PC-9 (cell line): ENCODE results near the gene TKTL2. TPM values are rescaled to one million over a fixed set of nuclear protein-coding genes. Genes with fewer than 3 reads are reported as not detected.
A peak's percentile ranks its signal among the peaks of the same experiment; 100 is the strongest.

Experiments
- BruUV-seq: library from RNA; stranded (reverse); fragments of 400-500 nt; replicated peaks from 2 replicates; lab custom pipeline; 2021; lab: Mats Ljungman, UMichigan
- CTCF ChIA-PET: fragments of 300-600 bp; sonication (Branson Sonifier 250); formaldehyde crosslinking; loops from one replicate; lab custom pipeline; 2022; ENCODE audit warnings: antibody characterized with exemption; lab: Charles Lee
- POLR2A ChIA-PET: fragments of 300-600 bp; sonication (Branson Sonifier 250); formaldehyde crosslinking; loops from one replicate; lab custom pipeline; 2022; ENCODE audit warnings: antibody characterized with exemption; ENCODE audit not compliant: unreplicated experiment; lab: Charles Lee
- DNase-seq, 2 experiments: peaks; one replicate each; pipeline versions ENCODE4 v3.0.0 to v3.0.0-alpha.2; 2015 to 2022; ENCODE audit warnings: mixed read lengths in 1 of 2
- H2AFZ ChIP-seq: fragments of 200-600 bp; sonication (generic); 2 replicates; pipeline ENCODE4 v1.8.1; 2017; ENCODE audit warnings: antibody characterized with exemption
- H3F3A ChIP-seq: fragments of 200-600 bp; sonication (generic); 2 replicates; pipeline ENCODE4 v1.8.1; 2017; ENCODE audit warnings: antibody characterized with exemption, mild to moderate bottlenecking, low read depth; ENCODE audit not compliant: insufficient read depth
- H3K27ac ChIP-seq: fragments of 200-600 bp; sonication (generic); 2 replicates; pipeline ENCODE4 v1.6.1; 2016; ENCODE audit warnings: mixed run types
- H3K27me3 ChIP-seq: fragments of 200-600 bp; sonication (generic); 2 replicates; pipeline ENCODE4 v1.6.1; 2016; ENCODE audit warnings: low read depth, mixed run types; ENCODE audit not compliant: insufficient read depth
- H3K36me3 ChIP-seq: fragments of 200-600 bp; sonication (generic); 2 replicates; pipeline ENCODE4 v1.6.1; 2016; ENCODE audit warnings: low read depth, mixed run types
- H3K4me1 ChIP-seq: fragments of 200-600 bp; sonication (generic); replicated peaks from 2 replicates; pipeline ENCODE4 v1.6.1; 2016; ENCODE audit warnings: mixed run types; ENCODE audit not compliant: insufficient read depth
- H3K4me2 ChIP-seq: fragments of 200-600 bp; sonication (generic); 2 replicates; pipeline ENCODE4 v1.6.1; 2017; ENCODE audit warnings: mixed run types
- H3K4me3 ChIP-seq: fragments of 200-600 bp; sonication (generic); 2 replicates; pipeline ENCODE4 v1.6.1; 2016; ENCODE audit warnings: mixed run types
- H3K79me2 ChIP-seq: fragments of 200-600 bp; sonication (generic); 2 replicates; pipeline ENCODE4 v1.6.1; 2017; ENCODE audit warnings: low read depth, mixed run types
- H3K9me2 ChIP-seq: fragments of 200-600 bp; sonication (generic); 2 replicates; pipeline ENCODE4 v1.8.1; 2017; ENCODE audit warnings: mild to moderate bottlenecking; ENCODE audit not compliant: insufficient read depth
- H3K9me3 ChIP-seq: fragments of 200-600 bp; sonication (generic); 2 replicates; pipeline ENCODE4 v1.8.1; 2016; ENCODE audit warnings: low read depth; ENCODE audit not compliant: insufficient read depth
- H4K20me1 ChIP-seq: fragments of 200-600 bp; sonication (generic); 2 replicates; pipeline ENCODE4 v1.8.1; 2017; ENCODE audit not compliant: insufficient read depth
- EZH2 ChIP-seq: fragments of 200-600 bp; sonication (generic); IDR thresholded peaks from 2 replicates; pipeline ENCODE4 v1.8.0; 2017; ENCODE audit warnings: antibody characterized with exemption, low read depth
- intact Hi-C: fragments of 100-400 bp; cut with micrococcal nuclease; formaldehyde crosslinking; loops from one replicate; pipeline ENCODE4 v1.10.0; 2022; ENCODE audit not compliant: unreplicated experiment
- total RNA-seq: library from RNA; stranded (reverse); gene quantifications from 2 replicates; pipeline ENCODE4 v1.2.3, GENCODE V29; 2021
- TF ChIP-seq, protein P1 (sequence below): fragments of 200-600 bp; sonication (generic); conservative IDR thresholded peaks from 2 replicates; pipeline ENCODE4 v1.6.1; 2017; ENCODE audit warnings: mixed run types, antibody characterized with exemption, mild to moderate bottlenecking, moderate library complexity

The TKTL2 gene
- total RNA-seq, 1 experiment from 2014 or later: not detected

DNA sequence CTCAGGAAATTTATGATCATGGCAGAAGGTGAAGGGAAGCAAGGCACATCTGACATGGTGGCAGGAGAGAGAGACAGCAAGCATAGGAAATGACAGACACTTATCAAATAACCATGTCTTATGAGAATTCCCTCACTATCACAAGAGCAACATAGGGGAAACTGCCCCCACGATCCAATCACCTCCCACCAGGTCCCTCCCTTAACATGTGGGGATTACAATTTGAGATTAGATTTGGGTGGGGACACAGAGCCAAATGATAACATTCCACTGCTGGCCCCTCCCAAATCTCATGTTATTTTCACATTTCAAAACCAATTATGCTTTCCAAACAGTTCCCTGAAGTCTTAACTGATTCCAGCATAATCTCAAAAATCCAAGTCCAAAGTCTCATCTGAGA, 12.8 kb upstream of the TKTL2 start:
- Histone ChIP-seq H3K27ac (no peak overlapping the region), H3K9me3 (no peaks in the 10 kb centered on the region), H3K79me2 (no peaks in the 10 kb centered on the region), H3F3A (no peaks in the 10 kb centered on the region), H3K27me3 (no peaks in the 10 kb centered on the region), H3K4me3 (no peak overlapping the region), H3K4me2 (no peak overlapping the region), H3K36me3 (no peaks in the 10 kb centered on the region), H4K20me1 (no peaks in the 10 kb centered on the region), H2AFZ (no peak overlapping the region), H3K9me2 (no peaks in the 10 kb centered on the region), H3K4me1 (no peaks in the 10 kb centered on the region)
- ChIA-PET POLR2A (no interaction called here), CTCF (no interaction called here)
- no TSS peak for BruUV-seq
- no peak for DNase-seq
- TF ChIP-seq, protein P1, sequence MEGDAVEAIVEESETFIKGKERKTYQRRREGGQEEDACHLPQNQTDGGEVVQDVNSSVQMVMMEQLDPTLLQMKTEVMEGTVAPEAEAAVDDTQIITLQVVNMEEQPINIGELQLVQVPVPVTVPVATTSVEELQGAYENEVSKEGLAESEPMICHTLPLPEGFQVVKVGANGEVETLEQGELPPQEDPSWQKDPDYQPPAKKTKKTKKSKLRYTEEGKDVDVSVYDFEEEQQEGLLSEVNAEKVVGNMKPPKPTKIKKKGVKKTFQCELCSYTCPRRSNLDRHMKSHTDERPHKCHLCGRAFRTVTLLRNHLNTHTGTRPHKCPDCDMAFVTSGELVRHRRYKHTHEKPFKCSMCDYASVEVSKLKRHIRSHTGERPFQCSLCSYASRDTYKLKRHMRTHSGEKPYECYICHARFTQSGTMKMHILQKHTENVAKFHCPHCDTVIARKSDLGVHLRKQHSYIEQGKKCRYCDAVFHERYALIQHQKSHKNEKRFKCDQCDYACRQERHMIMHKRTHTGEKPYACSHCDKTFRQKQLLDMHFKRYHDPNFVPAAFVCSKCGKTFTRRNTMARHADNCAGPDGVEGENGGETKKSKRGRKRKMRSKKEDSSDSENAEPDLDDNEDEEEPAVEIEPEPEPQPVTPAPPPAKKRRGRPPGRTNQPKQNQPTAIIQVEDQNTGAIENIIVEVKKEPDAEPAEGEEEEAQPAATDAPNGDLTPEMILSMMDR: no peak
- no peak for TF ChIP-seq EZH2
- intact Hi-C loops: loop anchor here (10.0 kb wide), 1 partner anchor 992 kb away; no protein-coding TSS in a partner anchor

DNA sequence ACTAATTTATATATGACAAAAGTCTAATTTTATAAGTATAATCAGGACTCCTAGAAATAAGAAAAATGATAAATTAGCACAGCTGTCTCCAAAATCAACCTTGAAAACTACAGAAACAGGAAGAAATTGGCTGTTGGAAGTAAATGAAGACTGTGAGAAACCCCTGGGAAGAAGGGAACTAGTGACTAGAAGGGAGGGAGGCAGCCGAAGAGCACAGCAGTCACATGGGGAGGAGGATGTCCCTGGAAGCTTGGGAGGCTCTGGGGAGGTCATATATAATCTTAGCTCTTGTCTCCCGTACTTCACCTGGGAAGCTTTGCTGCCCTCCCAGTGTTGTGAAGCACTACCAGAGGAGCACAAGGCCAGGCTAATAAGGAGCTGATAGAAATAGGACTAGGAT, 12.0 kb upstream of the TKTL2 start:
- DNase-seq: no peak
- Histone ChIP-seq H3K4me1 (no peaks in the 10 kb centered on the region), H3K27ac (no peak overlapping the region), H3F3A (no peaks in the 10 kb centered on the region), H3K36me3 (no peaks in the 10 kb centered on the region), H3K4me2 (no peak overlapping the region), H4K20me1 (no peaks in the 10 kb centered on the region), H3K4me3 (no peak overlapping the region), H2AFZ (no peak overlapping the region), H3K79me2 (no peaks in the 10 kb centered on the region), H3K9me3 (no peaks in the 10 kb centered on the region), H3K27me3 (no peaks in the 10 kb centered on the region), H3K9me2 (no peaks in the 10 kb centered on the region)
- intact Hi-C loops: loop anchor here (1.0 to 10.0 kb wide), 2 partner anchors 59 to 991 kb away; no protein-coding TSS in a partner anchor
- BruUV-seq: no TSS peak
- ChIA-PET CTCF (no interaction called here), POLR2A (no interaction called here)
- TF ChIP-seq, protein P1: no peak
- no peak for TF ChIP-seq EZH2

DNA sequence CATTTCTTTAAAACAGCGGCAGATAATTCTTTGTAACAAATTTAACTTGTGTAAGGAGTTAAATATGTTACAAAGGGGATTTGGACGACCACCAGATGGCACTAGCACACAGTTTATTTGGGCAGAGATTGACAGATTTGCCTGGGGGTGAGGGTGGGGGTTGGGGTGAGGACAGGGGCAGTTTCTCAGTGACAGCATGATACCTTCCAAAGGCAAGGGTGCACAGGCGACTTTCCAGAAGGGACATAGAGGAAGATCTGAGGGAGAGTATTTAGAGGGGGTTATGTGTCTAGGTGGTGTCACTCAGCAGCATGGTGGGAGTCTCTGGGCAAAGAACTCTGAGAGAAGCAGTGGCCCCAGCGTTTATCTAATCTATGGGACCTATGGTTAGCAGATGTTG, 11.4 kb upstream of the TKTL2 start:
- POLR2A ChIA-PET: no interaction called here
- no peak for TF ChIP-seq EZH2
- TF ChIP-seq, protein P1: peak; percentile 69
- H3K9me2 ChIP-seq: no peaks in the 10 kb centered on the region
- H3F3A ChIP-seq: no peaks in the 10 kb centered on the region
- no peak overlapping the region for H3K4me2 ChIP-seq
- H2AFZ ChIP-seq: no peak overlapping the region
- H3K4me3 ChIP-seq: no peak overlapping the region
- H4K20me1 ChIP-seq: no peaks in the 10 kb centered on the region
- H3K27me3 ChIP-seq: no peaks in the 10 kb centered on the region
- intact Hi-C loops: loop anchor here (1.0 to 10.0 kb wide), 2 partner anchors 59 to 990 kb away; no protein-coding TSS in a partner anchor
- H3K27ac ChIP-seq: no peak overlapping the region
- no peaks in the 10 kb centered on the region for H3K4me1 ChIP-seq
- H3K79me2 ChIP-seq: no peaks in the 10 kb centered on the region
- no TSS peak for BruUV-seq
- DNase-seq: peak in 1 of 2 experiments; percentile 18
- H3K36me3 ChIP-seq: no peaks in the 10 kb centered on the region
- CTCF ChIA-PET: no interaction called here
- no peaks in the 10 kb centered on the region for H3K9me3 ChIP-seq
